ENCODE measurements around the gene DHPS.

GRCh38 chr19:12681074-12681987 is at the start of gene DHPS:
- TF ChIP-seq EZH2 (IDR thresholded peaks at IDR 0.05; ENCODE audit: insufficient read depth, poor library complexity, severe bottlenecking) (no peak), EZH2phosphoT487 (IDR thresholded peaks at IDR 0.05; ENCODE audit: insufficient read depth, low read depth) (no peak)
